GM23338 (cell line): Measurements from ENCODE around the gene NLRP9. TPM values are rescaled to one million over a fixed set of nuclear protein-coding genes. Genes with fewer than 3 reads are reported as not detected.

Experiments
- ATAC-seq: fragments of 200-7000 bp; cut with Tn5 transposase; 3 replicates; pipeline ENCODE4 v1.9.1; 2020
- DNase-seq: peaks from one replicate; pipeline ENCODE4 v3.0.0-alpha.2; 2015; ENCODE audit warnings: low spot score
- H2AFZ ChIP-seq: fragments of 200-600 bp; sonication (generic); 2 replicates; pipeline ENCODE4 v1.8.0; 2016; ENCODE audit warnings: antibody characterized with exemption, mild to moderate bottlenecking, moderate library complexity
- H3F3A ChIP-seq: fragments of 200-600 bp; sonication (generic); replicated peaks from 2 replicates; pipeline ENCODE4 v1.8.0; 2017; ENCODE audit warnings: antibody characterized with exemption, mixed run types, low read depth
- H3K27ac ChIP-seq: fragments of 200-600 bp; sonication (generic); 2 replicates; pipeline ENCODE4 v1.6.1; 2016; ENCODE audit warnings: low read depth
- H3K27me3 ChIP-seq: fragments of 200-600 bp; sonication (generic); 2 replicates; pipeline ENCODE4 v1.8.0; 2016; ENCODE audit warnings: mild to moderate bottlenecking, mixed run types, moderate library complexity; ENCODE audit not compliant: insufficient read depth
- H3K36me3 ChIP-seq: fragments of 200-600 bp; sonication (generic); 2 replicates; pipeline ENCODE4 v1.8.0; 2016; ENCODE audit warnings: mild to moderate bottlenecking; ENCODE audit not compliant: insufficient read depth
- H3K4me1 ChIP-seq: fragments of 200-600 bp; sonication (generic); 2 replicates; pipeline ENCODE4 v1.8.0; 2016; ENCODE audit warnings: mild to moderate bottlenecking, moderate library complexity; ENCODE audit not compliant: insufficient read depth
- H3K4me2 ChIP-seq: fragments of 200-600 bp; sonication (generic); 2 replicates; pipeline ENCODE4 v1.7.1; 2017; ENCODE audit warnings: mixed run types
- H3K4me3 ChIP-seq: fragments of 200-600 bp; sonication (generic); 2 replicates; pipeline ENCODE4 v1.6.1; 2016; ENCODE audit warnings: mixed run types
- H3K79me2 ChIP-seq: fragments of 200-600 bp; sonication (generic); replicated peaks from 2 replicates; pipeline ENCODE4 v1.8.0; 2017; ENCODE audit warnings: mild to moderate bottlenecking; ENCODE audit not compliant: insufficient read depth
- H3K9me2 ChIP-seq: fragments of 200-600 bp; sonication (generic); 2 replicates; pipeline ENCODE4 v1.8.0; 2017; ENCODE audit not compliant: insufficient read depth
- H4K20me1 ChIP-seq: fragments of 200-600 bp; sonication (generic); replicated peaks from 2 replicates; pipeline ENCODE4 v1.8.0; 2017; ENCODE audit warnings: mild to moderate bottlenecking; ENCODE audit not compliant: insufficient read depth
- H3K27ac Mint-ChIP-seq: 2 replicates; pipeline ENCODE4 v1.8.0; 2020; ENCODE audit warnings: inconsistent platforms, mild to moderate bottlenecking, moderate library complexity, mixed read lengths
- H3K27me3 Mint-ChIP-seq: 3 replicates; pipeline ENCODE4 v1.8.0; 2022; ENCODE audit warnings: low read depth, mild to moderate bottlenecking, moderate library complexity, mixed read lengths, inconsistent platforms; ENCODE audit not compliant: insufficient read depth, poor library complexity
- H3K36me3 Mint-ChIP-seq: 3 replicates; pipeline ENCODE4 v1.8.0; 2021; ENCODE audit warnings: low read depth, mild to moderate bottlenecking, inconsistent platforms, moderate library complexity, mixed read lengths
- H3K4me1 Mint-ChIP-seq: 3 replicates; pipeline ENCODE4 v1.8.0; 2020; ENCODE audit warnings: mild to moderate bottlenecking, inconsistent platforms, mixed read lengths
- H3K4me3 Mint-ChIP-seq: 3 replicates; pipeline ENCODE4 v1.8.0; 2021; ENCODE audit warnings: moderate library complexity, mild to moderate bottlenecking, inconsistent platforms, mixed read lengths
- H3K9me3 Mint-ChIP-seq: 3 replicates; pipeline ENCODE4 v1.8.0; 2020; ENCODE audit warnings: moderate library complexity, mild to moderate bottlenecking, inconsistent platforms, mixed read lengths
- CREB1 ChIP-seq: fragments of 250-450 bp; sonication (Bioruptor Pico); IDR thresholded peaks from 2 replicates; pipeline ENCODE4 v1.5.0; 2020; ENCODE audit warnings: low read depth, mild to moderate bottlenecking, moderate library complexity
- CTCF ChIP-seq, 2 experiments: fragments of 200-600 bp in 1 of 2; sonication (generic) in 1 of 2; conservative IDR thresholded peaks; 2 replicates each; pipeline versions ENCODE4 v1.5.1 to v1.6.1; 2016 to 2017; ENCODE audit warnings: antibody characterized with exemption in 2 of 2, low read depth in 2 of 2, mild to moderate bottlenecking in 2 of 2, moderate library complexity in 1 of 2
- ETS1 ChIP-seq: IDR thresholded peaks from 2 replicates; pipeline ENCODE4 v1.6.1; 2016; ENCODE audit warnings: antibody characterized with exemption
- EZH2 ChIP-seq: fragments of 200-600 bp; sonication (generic); IDR thresholded peaks from one replicate; pipeline ENCODE4 v1.8.0; 2017; ENCODE audit warnings: antibody characterized with exemption, mild to moderate bottlenecking, low read depth; ENCODE audit not compliant: unreplicated experiment
- EZH2phosphoT487 ChIP-seq: fragments of 200-600 bp; sonication (generic); IDR thresholded peaks from one replicate; pipeline ENCODE4 v1.8.1; 2018; ENCODE audit warnings: antibody characterized with exemption; ENCODE audit not compliant: unreplicated experiment
- JUNB ChIP-seq: IDR thresholded peaks from one replicate; pipeline ENCODE4 v1.6.1; 2016; ENCODE audit warnings: antibody characterized with exemption; ENCODE audit not compliant: unreplicated experiment
- NANOG ChIP-seq: IDR thresholded peaks from 2 replicates; pipeline ENCODE4 v1.6.1; 2016; ENCODE audit warnings: antibody characterized with exemption, borderline replicate concordance
- REST ChIP-seq: IDR thresholded peaks from one replicate; pipeline ENCODE4 v1.6.1; 2018; ENCODE audit warnings: antibody characterized with exemption; ENCODE audit not compliant: unreplicated experiment
- ZNF331 ChIP-seq: fragments of 250-450 bp; sonication (Bioruptor Pico); IDR thresholded peaks from 2 replicates; pipeline ENCODE4 v1.5.0; 2020; ENCODE audit warnings: low read depth, mild to moderate bottlenecking, moderate library complexity
- polyA plus RNA-seq: library from polyadenylated mRNA; unstranded; fragments of >200 nt; fragmentation: Nextera tagmentation; extraction: Ambion mirVana; gene quantifications from 2 replicates; pipeline ENCODE4 v1.2.1, GENCODE V29; 2016
- total RNA-seq: library from RNA; depleted of rRNA; stranded (reverse); fragments of >200 nt; shearing (Covaris generic); gene quantifications from 2 replicates; pipeline ENCODE4 v1.2.3, GENCODE V29; 2014

Gene NLRP9
- total and polyA plus RNA-seq, 2 experiments from 2014 or later: not detected

- Histone ChIP-seq H2AFZ (no peak overlapping the region), H3K4me1 (no peaks in the 10 kb centered on the region), H3K27me3 (no peaks in the 10 kb centered on the region), H4K20me1 (no peaks in the 10 kb centered on the region; the same call in 1 of the 2 replicates), H3K79me2 (peaks cover 20% of the 10 kb centered on the region), H3K4me2 (no peak overlapping the region), H3K9me2 (no peaks in the 10 kb centered on the region), H3F3A (no peaks in the 10 kb centered on the region), H3K36me3 (0 out of 2 replicates have a peak, but pooled peaks cover 4% of the 10 kb centered on the region), H3K27ac (no peak overlapping the region), H3K4me3 (no peak overlapping the region)
- peaks cover 25% of the 10 kb centered on the region for H3K36me3 Mint-ChIP-seq
- TF ChIP-seq NANOG (no peak), EZH2 (no peak), REST (no peak), EZH2phosphoT487 (no peak), CTCF (conservative IDR thresholded peaks at IDR 0.05; ENCODE audit: low read depth in 2 of 2) (no peak), ETS1 (no peak), JUNB (no peak), CREB1 (CRISPR knock-in tag) (no peak), ZNF331 (CRISPR knock-in tag) (no peak)
- H3K9me3 Mint-ChIP-seq: no peaks in the 10 kb centered on the region
- H3K27ac Mint-ChIP-seq: no peak overlapping the region
- no peak for ATAC-seq
- H3K4me3 Mint-ChIP-seq: no peak overlapping the region
- H3K4me1 Mint-ChIP-seq: no peaks in the 10 kb centered on the region
- H3K27me3 Mint-ChIP-seq: peaks cover 5% of the 10 kb centered on the region
- no peak for DNase-seq
Measured at GRCh38 chr19:55687281-55688201, 50.7 kb downstream of the NLRP9 start.
